H1 (cell line): ENCODE data around the gene TTLL1. TPM values are rescaled to one million over a fixed set of nuclear protein-coding genes. Genes with fewer than 3 reads are reported as not detected.

ENCODE experiments used
- ATF2 ChIP-seq: IDR thresholded peaks from 2 replicates; pipeline ENCODE4 v1.6.1; 2012; ENCODE audit warnings: low read length, inconsistent platforms
- EGR1 ChIP-seq: IDR thresholded peaks from 2 replicates; pipeline ENCODE4 v1.6.1; 2011; ENCODE audit warnings: low read depth, low read length, borderline replicate concordance
- SIRT6 ChIP-seq: IDR thresholded peaks from one replicate; pipeline ENCODE4 v1.7.1; 2012; ENCODE audit warnings: low read length, inconsistent platforms
- SUZ12 ChIP-seq: fragments of 200-600 bp; sonication (generic); IDR thresholded peaks from 2 replicates; pipeline ENCODE4 v1.6.1; 2012; ENCODE audit warnings: mild to moderate bottlenecking, inconsistent platforms, low read length, moderate library complexity, mixed read lengths
- ZNF274 ChIP-seq: IDR thresholded peaks from 2 replicates; pipeline ENCODE4 v1.7.0; 2012; ENCODE audit warnings: low read length, borderline replicate concordance; ENCODE audit errors: extremely low read depth
- polyA plus RNA-seq, 7 experiments: library from polyadenylated mRNA; depleted of rRNA in 3 of 7; stranded (reverse) in 5 of 7; unstranded in 2 of 7; fragments of >200 nt in 5 of 7; fragments of 200-250 nt in 2 of 7; gene quantifications; 1 replicate in 5 of 7; 2 replicates in 1 of 7; 4 replicates in 1 of 7; pipeline versions ENCODE4 v1.2.1 to v1.2.3, GENCODE V29; 2011 to 2013; ENCODE audit warnings: missing spikeins in 2 of 7, mixed read lengths in 2 of 7
- total RNA-seq: library from RNA; stranded (reverse); fragmentation: NEBNext Ultra II Directional; extraction: Animal tissue kit (Norgen Biotek cat#: 25700); gene quantifications from 2 replicates; pipeline ENCODE4 v1.2.1, GENCODE V29; 2021

Gene TTLL1
- total and polyA plus RNA-seq, 2 of the 8 experiments (the other 6 are each of a cell fraction or from before 2014, with no cell fraction given), result 5.0 to 13.8 TPM

- no peak for TF ChIP-seq ATF2
- TF ChIP-seq SUZ12, result no peak
- no peak for TF ChIP-seq SIRT6
- TF ChIP-seq EGR1, result no peak
- no peak for TF ChIP-seq ZNF274
- TF ChIP-seq, all 59 proteins: peak for 0
Measured at GRCh38 chr22:43007519-43008102, 81.6 kb downstream of the TTLL1 start (continued).
